ENCODE data around the gene ZNF496.

The ZNF496 gene

DNA sequence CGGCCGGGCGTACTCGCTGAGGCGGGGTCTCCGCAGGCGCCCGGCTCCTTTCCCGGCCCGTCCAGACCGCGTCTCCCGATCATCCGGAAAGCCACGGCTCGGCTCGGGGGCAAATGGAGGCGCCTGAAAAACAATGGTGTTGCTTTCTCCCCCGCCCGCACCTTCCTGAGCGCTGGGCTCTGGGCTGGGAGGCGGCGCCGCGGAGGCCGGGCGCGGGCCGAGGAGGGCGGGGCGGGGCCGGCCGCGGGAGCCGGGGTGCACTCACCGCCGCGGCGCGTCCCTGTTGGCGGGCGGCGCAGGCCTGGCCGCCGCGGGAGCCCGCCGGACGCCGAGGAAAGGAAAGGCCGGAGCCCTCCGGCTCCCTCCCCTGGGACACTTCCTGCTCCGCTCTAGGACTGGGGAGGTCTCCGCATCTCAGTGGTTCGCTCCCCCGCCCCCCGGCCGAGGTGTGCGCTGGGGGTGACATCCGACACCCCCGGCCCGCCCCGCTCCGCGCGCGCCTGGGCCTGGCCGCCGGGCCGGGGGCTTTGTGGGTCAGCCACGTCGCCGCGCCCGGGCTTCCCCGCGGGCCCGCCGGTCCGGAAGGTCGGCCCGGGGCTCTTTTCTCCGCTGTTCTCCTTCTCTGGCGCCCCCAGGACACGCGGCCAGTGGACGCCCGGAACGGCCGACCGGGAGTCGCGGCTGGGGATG, at the start of gene ZNF496:
TSS of gene ZNF496 (minus strand) at position 343 of the 690 bp plus-strand sequence. CDS start 2,289 bp downstream, outside the sequence.
- TF ChIP-seq REST (IDR thresholded peaks at IDR 0.05; ENCODE audit: low read depth) = no peak
- peak; percentile 60; the same call in 1 of the 2 replicates for TF ChIP-seq TAF1 (IDR thresholded peaks at IDR 0.05; ENCODE audit: low read depth)
- no peak for TF ChIP-seq RAD21 (IDR thresholded peaks at IDR 0.05; ENCODE audit: low read depth)
- TF ChIP-seq ZBTB7A (IDR thresholded peaks at IDR 0.05; ENCODE audit: low read depth) = peak; percentile 71
- no peak for TF ChIP-seq TEAD4 (IDR thresholded peaks at IDR 0.05)
- TF ChIP-seq NFIC (IDR thresholded peaks at IDR 0.05) = no peak

DNA sequence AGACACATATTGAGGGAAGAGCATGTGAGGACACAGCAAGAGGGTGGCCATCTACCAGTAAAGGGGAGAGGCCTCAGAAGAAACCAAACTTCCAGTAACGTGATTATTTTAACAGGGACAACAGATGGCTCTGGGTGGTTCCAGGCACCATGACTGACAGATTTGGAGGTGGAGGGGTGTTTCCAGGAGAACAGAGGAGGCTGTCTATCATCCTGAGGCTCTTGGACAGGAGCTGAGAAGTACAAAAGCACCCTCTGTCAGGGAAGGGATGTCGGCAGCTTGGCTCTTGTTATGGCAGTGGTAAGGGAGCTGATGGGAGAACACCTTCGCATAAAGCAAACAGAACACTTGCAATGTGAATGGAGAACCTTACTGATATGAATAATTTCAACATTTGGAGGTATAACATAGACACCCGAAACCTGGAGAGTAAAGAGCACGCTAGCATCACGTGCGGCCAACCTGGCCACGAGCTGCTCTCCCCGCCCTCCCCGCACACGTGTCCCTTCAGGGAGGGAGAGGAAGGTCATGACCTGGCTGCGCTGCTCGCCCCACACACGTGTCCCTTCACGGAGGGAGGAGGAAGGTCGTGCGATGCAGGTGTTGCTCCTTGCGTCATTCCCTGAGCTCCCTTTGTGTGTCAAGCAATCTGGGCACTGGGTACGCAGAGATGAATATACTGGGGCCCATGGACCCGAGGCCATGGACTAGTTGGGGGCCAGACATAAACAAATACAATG, 46.8 kb upstream of the ZNF496 start:
- TF ChIP-seq TEAD4 (IDR thresholded peaks at IDR 0.05) (no peak), EGR1 (IDR thresholded peaks at IDR 0.05) (no peak), FOXM1 (IDR thresholded peaks at IDR 0.05; ENCODE audit: borderline replicate concordance, low read depth) (no peak), EP300 (IDR thresholded peaks at IDR 0.05; ENCODE audit: borderline replicate concordance) (no peak), NFIC (IDR thresholded peaks at IDR 0.05) (no peak), YY1 (IDR thresholded peaks at IDR 0.05; ENCODE audit: low read depth) (no peak), CREB1 (IDR thresholded peaks at IDR 0.05; ENCODE audit: low read depth) (no peak), RAD21 (IDR thresholded peaks at IDR 0.05; ENCODE audit: low read depth) (no peak), ZBTB7A (IDR thresholded peaks at IDR 0.05; ENCODE audit: low read depth) (no peak), TCF12 (IDR thresholded peaks at IDR 0.05; ENCODE audit: low read depth) (no peak), CEBPB (IDR thresholded peaks at IDR 0.05) (no peak), TAF1 (IDR thresholded peaks at IDR 0.05; ENCODE audit: low read depth) (no peak)
- TF ChIP-seq, protein P1, sequence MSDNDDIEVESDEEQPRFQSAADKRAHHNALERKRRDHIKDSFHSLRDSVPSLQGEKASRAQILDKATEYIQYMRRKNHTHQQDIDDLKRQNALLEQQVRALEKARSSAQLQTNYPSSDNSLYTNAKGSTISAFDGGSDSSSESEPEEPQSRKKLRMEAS (IDR thresholded peaks at IDR 0.05) = no peak
- TF ChIP-seq, protein P2, sequence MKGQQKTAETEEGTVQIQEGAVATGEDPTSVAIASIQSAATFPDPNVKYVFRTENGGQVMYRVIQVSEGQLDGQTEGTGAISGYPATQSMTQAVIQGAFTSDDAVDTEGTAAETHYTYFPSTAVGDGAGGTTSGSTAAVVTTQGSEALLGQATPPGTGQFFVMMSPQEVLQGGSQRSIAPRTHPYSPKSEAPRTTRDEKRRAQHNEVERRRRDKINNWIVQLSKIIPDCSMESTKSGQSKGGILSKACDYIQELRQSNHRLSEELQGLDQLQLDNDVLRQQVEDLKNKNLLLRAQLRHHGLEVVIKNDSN (IDR thresholded peaks at IDR 0.05) = no peak

GRCh38 chr1:247376659-247377058, 45.0 kb upstream of the ZNF496 start:
- TF ChIP-seq FOXM1 (IDR thresholded peaks at IDR 0.05; ENCODE audit: borderline replicate concordance, low read depth) (no peak), TAF1 (IDR thresholded peaks at IDR 0.05; ENCODE audit: low read depth) (no peak), RAD21 (IDR thresholded peaks at IDR 0.05; ENCODE audit: low read depth) (no peak), NFIC (IDR thresholded peaks at IDR 0.05) (no peak), ZBTB7A (IDR thresholded peaks at IDR 0.05; ENCODE audit: low read depth) (no peak), CEBPB (IDR thresholded peaks at IDR 0.05) (no peak), YY1 (IDR thresholded peaks at IDR 0.05; ENCODE audit: low read depth) (no peak), TEAD4 (IDR thresholded peaks at IDR 0.05) (no peak), CREB1 (IDR thresholded peaks at IDR 0.05; ENCODE audit: low read depth) (no peak), REST (IDR thresholded peaks at IDR 0.05; ENCODE audit: low read depth) (no peak), EGR1 (IDR thresholded peaks at IDR 0.05) (no peak), TCF12 (IDR thresholded peaks at IDR 0.05; ENCODE audit: low read depth) (no peak), EP300 (IDR thresholded peaks at IDR 0.05; ENCODE audit: borderline replicate concordance) (no peak)
- TF ChIP-seq, protein P2 (IDR thresholded peaks at IDR 0.05) = no peak
- TF ChIP-seq, protein P1 (IDR thresholded peaks at IDR 0.05) = no peak

DNA sequence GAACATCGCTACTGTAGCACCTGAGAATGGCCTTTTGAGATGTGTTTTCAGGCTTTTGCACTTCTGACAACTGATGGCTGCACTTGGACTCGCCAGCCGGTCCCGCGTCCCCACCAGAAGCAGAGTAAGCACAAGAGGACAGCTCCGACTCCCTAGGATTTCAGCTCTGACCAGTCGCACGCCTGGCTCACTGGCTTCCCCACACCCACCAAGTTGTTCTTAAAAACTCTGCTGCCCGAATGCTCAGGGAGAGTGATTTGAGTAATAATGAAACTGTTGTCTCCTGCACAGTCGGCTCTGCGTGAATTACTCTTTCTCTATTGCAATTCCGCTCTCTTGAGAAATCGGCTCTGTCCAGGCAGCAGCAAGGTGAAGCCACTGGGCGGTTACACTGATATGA, 44.1 kb upstream of the ZNF496 start:
- TF ChIP-seq YY1 (IDR thresholded peaks at IDR 0.05; ENCODE audit: low read depth) = no peak
- TF ChIP-seq EP300 (IDR thresholded peaks at IDR 0.05; ENCODE audit: borderline replicate concordance) = no peak
- TF ChIP-seq TAF1 (IDR thresholded peaks at IDR 0.05; ENCODE audit: low read depth) = no peak
- no peak for TF ChIP-seq TEAD4 (IDR thresholded peaks at IDR 0.05)
- TF ChIP-seq ZBTB7A (IDR thresholded peaks at IDR 0.05; ENCODE audit: low read depth) = no peak
- no peak for TF ChIP-seq RAD21 (IDR thresholded peaks at IDR 0.05; ENCODE audit: low read depth)
- TF ChIP-seq EGR1 (IDR thresholded peaks at IDR 0.05) = no peak
- no peak for TF ChIP-seq CEBPB (IDR thresholded peaks at IDR 0.05)
- TF ChIP-seq TCF12 (IDR thresholded peaks at IDR 0.05; ENCODE audit: low read depth) = no peak
- no peak for TF ChIP-seq REST (IDR thresholded peaks at IDR 0.05; ENCODE audit: low read depth)
- TF ChIP-seq FOXM1 (IDR thresholded peaks at IDR 0.05; ENCODE audit: borderline replicate concordance, low read depth) = no peak
- TF ChIP-seq NFIC (IDR thresholded peaks at IDR 0.05) = no peak
- TF ChIP-seq, protein P1 (IDR thresholded peaks at IDR 0.05) = no peak
- TF ChIP-seq CREB1 (IDR thresholded peaks at IDR 0.05; ENCODE audit: low read depth) = no peak
- TF ChIP-seq, protein P2 (IDR thresholded peaks at IDR 0.05) = no peak

All from Ishikawa (cell line).